K562 (cell line): ENCODE results near the gene PCDHB3.

Source experiments
- CTCF ChIP-seq, 3 experiments: IDR thresholded peaks in 2 of 3; conservative IDR thresholded peaks in 1 of 3; 2 replicates each; pipeline ENCODE4 v1.5.1; 2011 to 2012; ENCODE audit warnings: low read length in 3 of 3, mild to moderate bottlenecking in 3 of 3, control low read depth in 2 of 3, improper control_type of control experiment in 1 of 3, inconsistent platforms in 1 of 3, low read depth in 1 of 3, mixed read lengths in 1 of 3, moderate library complexity in 1 of 3; ENCODE audit not compliant: insufficient read depth in 2 of 3
- REST ChIP-seq, 2 experiments: fragments of 450-650 bp; formaldehyde crosslinking in 1 of 2; IDR thresholded peaks; 2 replicates each; pipeline versions ENCODE4 v1.4.0 to v1.6.1; 2014 to 2020; ENCODE audit warnings: mild to moderate bottlenecking in 2 of 2, borderline replicate concordance in 1 of 2, low read depth in 1 of 2
- RFX1 ChIP-seq: fragments of 450-650 bp; IDR thresholded peaks from 2 replicates; pipeline ENCODE4 v1.6.1; 2016; ENCODE audit warnings: mild to moderate bottlenecking, moderate library complexity

GRCh38 chr5:141127305-141127704 lies 27.0 kb downstream of the PCDHB3 start:
- TF ChIP-seq CTCF (IDR thresholded peaks at IDR 0.05 in 2 of 3, conservative IDR thresholded peaks at IDR 0.05 in 1 of 3; ENCODE audit: insufficient read depth in 2 of 3, low read depth in 1 of 3, low read length in 3 of 3) (no peak), REST (IDR thresholded peaks at IDR 0.05; ENCODE audit: borderline replicate concordance) (no peak), REST (CRISPR knock-in tag; IDR thresholded peaks at IDR 0.05; ENCODE audit: low read depth) (no peak), RFX1 (no peak)
